Measurements from ENCODE around the gene ANO2. TPM values are rescaled to one million over a fixed set of nuclear protein-coding genes. Genes with fewer than 3 reads are reported as not detected.

Gene ANO2
- polyA plus RNA-seq, 1 donor from 2014 or later: 1.8 TPM

DNA sequence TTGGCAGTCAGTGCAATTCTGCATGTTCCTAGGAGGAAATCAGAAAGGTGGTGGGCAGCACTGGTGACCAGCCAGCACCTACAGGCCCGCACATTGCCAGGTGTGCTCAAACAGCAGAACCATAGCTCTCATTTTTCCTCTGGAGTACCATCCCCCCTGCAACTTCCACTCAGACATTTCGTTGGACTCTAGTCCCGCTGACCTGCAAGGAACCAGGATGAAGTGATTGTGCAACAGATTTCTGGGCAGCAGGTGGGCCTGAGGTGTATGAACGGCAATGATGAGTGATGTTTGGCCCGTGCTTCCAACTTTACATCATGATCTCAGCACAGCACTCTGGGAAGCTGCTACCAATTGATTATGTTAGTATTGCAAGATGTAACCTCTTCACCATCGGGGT, 383.2 kb downstream of the ANO2 start:
- Histone ChIP-seq H3K79me2 (replicated peaks; ENCODE audit: insufficient read depth, low read length) (no peaks in the 10 kb centered on the region), H4K20me1 (ENCODE audit: insufficient read depth) (no peaks in the 10 kb centered on the region), H3K9ac (ENCODE audit: low read length) (no peak overlapping the region), H3K9me3 (ENCODE audit: low read length) (no peaks in the 10 kb centered on the region), H3K4me2 (ENCODE audit: low read length) (no peak overlapping the region), H3F3A (ENCODE audit: insufficient read depth, low read length, poor library complexity, severe bottlenecking) (no peaks in the 10 kb centered on the region), H3K36me3 (ENCODE audit: insufficient read depth, low read length) (no peaks in the 10 kb centered on the region), H3K9me2 (ENCODE audit: insufficient read depth, low read length) (no peaks in the 10 kb centered on the region), H3K27me3 (ENCODE audit: insufficient read depth, low read depth, low read length) (no peaks in the 10 kb centered on the region), H3K4me3 (ENCODE audit: low read length) (no peak overlapping the region), H3K27ac (ENCODE audit: low read length) (no peak overlapping the region), H2AFZ (ENCODE audit: low read depth, low read length) (no peak overlapping the region)
- TF ChIP-seq REST (IDR thresholded peaks at IDR 0.05; ENCODE audit: borderline replicate concordance) (no peak), RAD21 (conservative IDR thresholded peaks at IDR 0.05) (no peak), SMC3 (conservative IDR thresholded peaks at IDR 0.05; ENCODE audit: poor library complexity) (no peak), EP300 (conservative IDR thresholded peaks at IDR 0.05; ENCODE audit: poor library complexity, severe bottlenecking) (no peak), TAF1 (IDR thresholded peaks at IDR 0.05; ENCODE audit: low read depth) (no peak), EZH2 (IDR thresholded peaks at IDR 0.05; ENCODE audit: borderline replicate concordance, insufficient read depth, low read length, poor library complexity, severe bottlenecking) (no peak), MXI1 (conservative IDR thresholded peaks at IDR 0.05; ENCODE audit: poor library complexity, severe bottlenecking) (no peak), POLR2AphosphoS5 (IDR thresholded peaks at IDR 0.05) (no peak)
- TF ChIP-seq, protein P1, sequence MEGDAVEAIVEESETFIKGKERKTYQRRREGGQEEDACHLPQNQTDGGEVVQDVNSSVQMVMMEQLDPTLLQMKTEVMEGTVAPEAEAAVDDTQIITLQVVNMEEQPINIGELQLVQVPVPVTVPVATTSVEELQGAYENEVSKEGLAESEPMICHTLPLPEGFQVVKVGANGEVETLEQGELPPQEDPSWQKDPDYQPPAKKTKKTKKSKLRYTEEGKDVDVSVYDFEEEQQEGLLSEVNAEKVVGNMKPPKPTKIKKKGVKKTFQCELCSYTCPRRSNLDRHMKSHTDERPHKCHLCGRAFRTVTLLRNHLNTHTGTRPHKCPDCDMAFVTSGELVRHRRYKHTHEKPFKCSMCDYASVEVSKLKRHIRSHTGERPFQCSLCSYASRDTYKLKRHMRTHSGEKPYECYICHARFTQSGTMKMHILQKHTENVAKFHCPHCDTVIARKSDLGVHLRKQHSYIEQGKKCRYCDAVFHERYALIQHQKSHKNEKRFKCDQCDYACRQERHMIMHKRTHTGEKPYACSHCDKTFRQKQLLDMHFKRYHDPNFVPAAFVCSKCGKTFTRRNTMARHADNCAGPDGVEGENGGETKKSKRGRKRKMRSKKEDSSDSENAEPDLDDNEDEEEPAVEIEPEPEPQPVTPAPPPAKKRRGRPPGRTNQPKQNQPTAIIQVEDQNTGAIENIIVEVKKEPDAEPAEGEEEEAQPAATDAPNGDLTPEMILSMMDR (IDR thresholded peaks at IDR 0.05; ENCODE audit: poor library complexity, severe bottlenecking): no peak

DNA sequence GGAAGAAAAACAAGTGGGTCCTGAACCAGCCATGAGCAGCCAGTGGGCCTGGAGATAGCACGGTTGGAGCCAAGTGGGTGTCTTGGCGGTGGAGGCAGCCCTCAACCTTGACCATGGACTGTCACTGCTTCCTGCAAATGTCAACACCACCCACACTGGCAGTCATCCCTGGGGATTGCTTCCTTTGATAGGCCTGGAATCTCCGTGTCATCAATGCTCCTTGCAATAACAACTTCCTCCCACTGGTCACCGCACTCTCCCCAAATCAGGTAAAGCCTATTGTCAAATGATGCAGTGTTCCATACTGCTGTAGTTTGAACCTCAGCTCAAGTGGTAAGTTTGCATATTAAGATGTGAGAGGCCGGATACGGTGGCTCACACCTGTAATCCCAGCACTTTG, 384.0 kb downstream of the ANO2 start:
- Histone ChIP-seq H4K20me1 (ENCODE audit: insufficient read depth) (no peaks in the 10 kb centered on the region), H3K9me2 (ENCODE audit: insufficient read depth, low read length) (no peaks in the 10 kb centered on the region), H3K79me2 (replicated peaks; ENCODE audit: insufficient read depth, low read length) (no peaks in the 10 kb centered on the region), H3K9ac (ENCODE audit: low read length) (no peak overlapping the region), H3K27ac (ENCODE audit: low read length) (no peak overlapping the region), H3F3A (ENCODE audit: insufficient read depth, low read length, poor library complexity, severe bottlenecking) (no peaks in the 10 kb centered on the region), H2AFZ (ENCODE audit: low read depth, low read length) (no peak overlapping the region), H3K36me3 (ENCODE audit: insufficient read depth, low read length) (no peaks in the 10 kb centered on the region), H3K4me3 (ENCODE audit: low read length) (no peak overlapping the region), H3K9me3 (ENCODE audit: low read length) (no peaks in the 10 kb centered on the region), H3K27me3 (ENCODE audit: insufficient read depth, low read depth, low read length) (no peaks in the 10 kb centered on the region), H3K4me2 (ENCODE audit: low read length) (no peak overlapping the region)
- no peak for TF ChIP-seq EP300 (conservative IDR thresholded peaks at IDR 0.05; ENCODE audit: poor library complexity, severe bottlenecking)
- no peak for TF ChIP-seq REST (IDR thresholded peaks at IDR 0.05; ENCODE audit: borderline replicate concordance)
- TF ChIP-seq SMC3 (conservative IDR thresholded peaks at IDR 0.05; ENCODE audit: poor library complexity): no peak
- no peak for TF ChIP-seq MXI1 (conservative IDR thresholded peaks at IDR 0.05; ENCODE audit: poor library complexity, severe bottlenecking)
- TF ChIP-seq TAF1 (IDR thresholded peaks at IDR 0.05; ENCODE audit: low read depth): no peak
- TF ChIP-seq POLR2AphosphoS5 (IDR thresholded peaks at IDR 0.05): no peak
- TF ChIP-seq EZH2 (IDR thresholded peaks at IDR 0.05; ENCODE audit: borderline replicate concordance, insufficient read depth, low read length, poor library complexity, severe bottlenecking): no peak
- TF ChIP-seq RAD21 (conservative IDR thresholded peaks at IDR 0.05): no peak
- TF ChIP-seq, protein P1 (IDR thresholded peaks at IDR 0.05; ENCODE audit: poor library complexity, severe bottlenecking): no peak

Measured in neural cell (in vitro differentiated cells).